ENCODE data around the gene ZNF423.

DNA sequence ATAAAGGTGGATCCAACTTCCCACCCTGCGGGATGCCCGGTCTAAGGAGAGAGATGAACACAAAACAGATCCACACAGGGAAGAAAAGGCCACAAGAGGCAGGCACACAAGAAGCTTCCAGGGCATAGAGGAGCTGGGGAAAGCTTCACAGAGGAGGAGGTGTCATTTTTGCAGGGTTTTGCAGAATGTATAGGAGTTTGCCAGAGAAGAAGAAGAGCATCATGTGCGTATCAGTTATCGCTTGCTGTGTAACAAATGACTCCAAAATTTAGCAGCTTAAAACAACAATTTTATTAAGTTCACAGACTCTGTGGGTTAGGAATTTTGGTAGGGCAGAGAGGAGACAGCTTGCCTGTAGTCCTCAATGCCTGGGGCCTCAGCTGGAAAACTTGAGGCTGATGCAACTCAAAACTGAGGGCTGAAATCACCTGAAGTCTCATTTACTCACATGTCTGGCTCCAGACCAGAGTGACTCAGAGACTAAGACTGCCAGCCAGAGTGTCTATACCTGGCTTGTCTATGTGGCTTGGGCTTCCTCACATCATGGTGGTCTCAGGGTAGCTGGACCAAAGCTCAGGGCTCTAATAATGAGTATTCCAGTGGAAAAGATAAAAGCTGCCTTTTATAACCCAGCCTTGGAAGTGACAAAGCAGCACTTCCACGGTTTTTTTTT is 33.9 kb upstream of the ZNF423 start:
- TF ChIP-seq, protein P1, sequence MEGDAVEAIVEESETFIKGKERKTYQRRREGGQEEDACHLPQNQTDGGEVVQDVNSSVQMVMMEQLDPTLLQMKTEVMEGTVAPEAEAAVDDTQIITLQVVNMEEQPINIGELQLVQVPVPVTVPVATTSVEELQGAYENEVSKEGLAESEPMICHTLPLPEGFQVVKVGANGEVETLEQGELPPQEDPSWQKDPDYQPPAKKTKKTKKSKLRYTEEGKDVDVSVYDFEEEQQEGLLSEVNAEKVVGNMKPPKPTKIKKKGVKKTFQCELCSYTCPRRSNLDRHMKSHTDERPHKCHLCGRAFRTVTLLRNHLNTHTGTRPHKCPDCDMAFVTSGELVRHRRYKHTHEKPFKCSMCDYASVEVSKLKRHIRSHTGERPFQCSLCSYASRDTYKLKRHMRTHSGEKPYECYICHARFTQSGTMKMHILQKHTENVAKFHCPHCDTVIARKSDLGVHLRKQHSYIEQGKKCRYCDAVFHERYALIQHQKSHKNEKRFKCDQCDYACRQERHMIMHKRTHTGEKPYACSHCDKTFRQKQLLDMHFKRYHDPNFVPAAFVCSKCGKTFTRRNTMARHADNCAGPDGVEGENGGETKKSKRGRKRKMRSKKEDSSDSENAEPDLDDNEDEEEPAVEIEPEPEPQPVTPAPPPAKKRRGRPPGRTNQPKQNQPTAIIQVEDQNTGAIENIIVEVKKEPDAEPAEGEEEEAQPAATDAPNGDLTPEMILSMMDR (IDR thresholded peaks at IDR 0.05): no peak
- TF ChIP-seq POLR2AphosphoS5 (IDR thresholded peaks at IDR 0.05) (no peak), POLR2A (IDR thresholded peaks at IDR 0.05) (no peak)
